Hematopoietic multipotent progenitor cell treated with erythropoietin and hydrocortisone succinate and interleukin-3 and kit ligand, for 4 days (in vitro differentiated cells): Measurements from ENCODE around the gene ADGRE2.
"Not testable (repeated sequence)": the region's sequence is repeated elsewhere in the genome, so short reads cannot be mapped to it uniquely, and the experiment has no call there.

Experiments used
- DNase-seq: peaks from one replicate; pipeline ENCODE4 v3.0.0-alpha.2; 2015

ADGRE2 gene

GRCh38 chr19:14778110-14778845 lies at the start of gene ADGRE2:
ADGRE2 (minus strand) TSS chr19:14778560; CDS start chr19:14776756, 1,804 bp downstream.
- DNase-seq: not testable (repeated sequence)

DNA sequence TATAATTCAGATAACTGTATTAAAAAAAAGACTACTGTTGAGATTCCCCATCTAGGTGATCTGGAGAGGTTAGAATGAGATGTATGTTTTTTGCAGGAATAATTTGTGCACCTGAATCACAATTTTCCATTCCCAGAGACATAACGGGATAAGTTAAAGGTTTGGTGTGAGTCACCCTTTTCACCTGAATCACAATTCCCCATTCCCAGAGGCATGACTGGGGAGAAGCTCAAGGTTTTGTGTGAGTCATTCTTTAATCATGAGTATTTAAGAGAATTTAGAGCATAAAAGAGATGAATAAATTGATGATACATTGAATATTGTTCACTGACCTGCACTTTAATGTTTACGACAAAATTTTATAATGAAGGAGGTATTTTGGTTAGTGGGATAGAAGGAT lies 47.6 kb upstream of the ADGRE2 start:
- no peak for DNase-seq

- peak; percentile 51 for DNase-seq
Observed at GRCh38 chr19:14821937-14822336, 43.6 kb upstream of the ADGRE2 start.

- no peak for DNase-seq
Observed at GRCh38 chr19:14818588-14818987, 40.2 kb upstream of the ADGRE2 start.

- DNase-seq: no peak
Observed at GRCh38 chr19:14817052-14817451, 38.7 kb upstream of the ADGRE2 start.

DNA sequence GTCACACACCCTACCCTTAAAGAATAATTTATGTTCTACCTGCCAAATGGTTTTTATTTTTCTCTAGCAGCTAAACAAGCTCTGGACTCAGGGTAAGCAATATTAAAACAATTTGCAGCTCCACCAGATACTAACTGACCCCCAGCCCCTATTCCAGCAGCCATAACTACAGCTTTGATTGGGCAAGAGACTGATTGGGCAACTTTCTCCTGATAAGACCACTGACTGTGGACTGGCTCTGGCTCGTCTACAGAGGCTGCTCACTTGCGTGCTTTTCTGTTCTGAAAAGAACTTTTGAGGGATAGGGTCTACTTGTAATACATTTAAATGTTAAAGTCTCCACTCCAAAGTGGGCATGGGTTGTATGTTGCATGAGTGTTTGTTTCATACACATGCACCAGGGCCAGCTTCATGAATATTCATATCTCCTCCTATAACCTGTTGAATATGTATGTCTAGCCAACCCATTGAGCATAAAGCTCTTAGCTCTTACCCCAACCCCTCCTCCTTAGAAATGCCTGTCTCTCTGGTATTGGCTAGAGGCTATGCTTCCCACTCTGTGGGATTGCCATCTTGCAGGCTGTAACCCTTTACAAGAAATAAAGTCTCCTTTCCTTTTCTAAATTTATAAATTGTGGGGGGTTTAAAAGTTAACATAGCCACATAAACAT lies 36.8 kb upstream of the ADGRE2 start:
- peak; percentile 29 for DNase-seq

- no peak for DNase-seq
Observed at GRCh38 chr19:14809272-14810057, 31.1 kb upstream of the ADGRE2 start.

DNA sequence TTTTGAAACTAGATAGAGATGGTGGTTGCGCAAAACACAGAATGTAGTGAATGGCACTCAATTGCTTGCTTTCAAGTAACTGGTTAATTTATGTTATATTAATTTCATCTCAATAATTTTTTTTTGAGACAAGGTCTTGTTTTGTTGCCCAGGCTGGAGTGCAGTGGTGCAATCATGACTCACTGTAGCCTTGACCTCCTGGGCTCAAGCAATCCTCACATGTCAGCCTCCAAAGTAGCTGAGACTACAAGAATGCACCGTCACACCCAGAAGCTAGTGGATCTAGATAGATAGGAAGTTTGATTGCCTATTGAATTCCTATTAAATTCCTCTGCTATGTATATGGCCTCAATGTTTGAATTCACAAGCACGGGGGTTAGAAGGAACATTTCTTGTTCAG lies 26.4 kb upstream of the ADGRE2 start:
- DNase-seq: no peak

DNA sequence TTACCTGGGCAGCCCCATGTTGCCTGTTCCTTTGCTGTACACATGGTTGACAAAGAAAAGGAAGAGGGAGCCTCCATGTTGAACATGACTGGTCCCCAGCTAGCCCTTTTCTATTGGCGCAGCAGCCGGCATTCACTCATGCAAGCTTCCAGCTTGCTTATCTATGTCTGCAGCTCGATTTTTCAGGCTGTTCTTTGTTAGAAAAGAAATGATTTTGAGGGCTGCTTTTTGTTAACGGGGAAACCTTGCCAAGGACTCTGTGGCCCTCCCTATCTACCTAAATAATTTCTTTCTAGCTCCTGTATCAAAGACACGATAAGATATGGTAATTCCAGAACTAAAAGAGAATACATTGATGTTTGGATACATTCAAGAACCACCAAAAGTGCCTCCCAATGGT lies 20.4 kb upstream of the ADGRE2 start:
- no peak for DNase-seq

DNA sequence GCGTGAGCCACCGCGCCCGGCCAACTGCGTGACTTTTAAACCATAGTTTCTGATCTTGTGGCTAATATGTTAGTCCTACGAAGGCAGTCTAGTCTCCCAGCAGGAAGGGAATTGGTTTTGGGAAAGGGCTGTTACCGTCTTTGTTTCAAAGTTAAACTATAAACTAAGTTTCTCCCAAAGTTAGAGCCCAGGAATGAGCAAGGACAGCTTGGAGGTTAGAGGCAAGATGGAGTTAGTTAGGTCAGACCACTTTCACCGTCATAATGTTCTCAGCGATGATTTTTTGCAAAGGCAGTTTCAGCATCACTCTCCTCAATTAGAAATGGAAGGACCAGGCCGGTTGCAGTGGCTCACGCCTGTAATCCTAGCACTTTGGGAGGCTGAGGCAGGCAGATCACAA lies 17.7 kb upstream of the ADGRE2 start:
- DNase-seq: no peak

- peak; percentile 75 for DNase-seq
Observed at GRCh38 chr19:14795078-14795721, 16.8 kb upstream of the ADGRE2 start.

DNA sequence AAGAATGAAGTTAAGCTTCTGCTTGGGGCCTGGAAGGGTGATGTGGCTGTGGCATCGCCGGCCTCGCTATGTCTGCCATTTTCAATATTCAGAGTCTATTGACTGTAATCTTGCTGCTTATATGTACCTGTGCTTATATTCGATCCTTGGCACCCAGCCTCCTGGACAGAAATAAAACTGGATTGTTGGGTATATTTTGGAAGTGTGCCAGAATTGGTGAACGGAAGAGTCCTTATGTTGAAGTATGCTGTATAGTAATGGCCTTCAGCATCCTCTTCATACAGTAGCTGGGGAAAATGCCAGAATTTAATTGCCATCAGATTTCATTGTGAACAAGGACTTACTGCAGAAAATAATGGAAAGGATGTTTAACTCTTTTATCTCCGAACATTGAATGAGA lies 13.9 kb upstream of the ADGRE2 start:
- not testable (repeated sequence) for DNase-seq

- DNase-seq: peak; percentile 66
Observed at GRCh38 chr19:14786421-14786851, 8.1 kb upstream of the ADGRE2 start.

DNA sequence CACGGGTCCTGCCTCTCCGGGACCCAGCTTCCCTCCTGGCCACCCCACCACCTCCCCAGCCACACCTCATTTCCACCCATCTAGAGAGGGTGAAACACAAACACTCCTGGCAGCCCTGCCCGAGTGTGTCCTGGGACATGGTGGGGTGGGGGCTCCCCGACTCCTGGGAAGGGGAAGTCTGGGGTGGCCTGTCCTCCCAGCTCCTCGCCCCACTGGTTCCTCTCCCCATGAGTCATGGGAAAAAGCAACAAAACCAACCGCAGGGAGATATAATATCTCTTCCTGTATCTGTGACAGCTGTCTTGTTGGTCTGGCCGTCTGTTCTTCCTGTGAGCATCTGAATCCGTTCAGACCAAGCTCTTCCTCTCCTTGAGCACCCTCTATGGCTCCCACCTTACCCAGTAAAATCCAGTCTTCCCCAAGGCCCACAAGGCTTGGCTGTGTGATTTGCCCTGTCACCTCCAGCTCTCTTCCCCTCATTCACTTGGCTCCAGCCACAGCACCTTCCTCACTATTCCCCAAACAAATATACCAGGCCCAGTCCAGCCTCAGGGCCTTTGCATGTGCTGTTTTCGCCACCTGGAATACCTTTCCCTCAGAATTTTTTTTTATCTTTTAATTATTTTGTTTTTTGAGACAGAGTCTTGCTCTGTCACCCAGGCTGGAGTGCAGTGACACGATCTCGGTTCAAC lies 6.9 kb upstream of the ADGRE2 start:
- peak; percentile 95 for DNase-seq

GRCh38 chr19:14784730-14785101 lies 6.4 kb upstream of the ADGRE2 start:
- peak; percentile 83 for DNase-seq

GRCh38 chr19:14783410-14783998 lies 5.1 kb upstream of the ADGRE2 start:
- DNase-seq: peak; percentile 92

GRCh38 chr19:14782626-14783409 lies 4.5 kb upstream of the ADGRE2 start:
- peak; percentile 70 for DNase-seq

DNA sequence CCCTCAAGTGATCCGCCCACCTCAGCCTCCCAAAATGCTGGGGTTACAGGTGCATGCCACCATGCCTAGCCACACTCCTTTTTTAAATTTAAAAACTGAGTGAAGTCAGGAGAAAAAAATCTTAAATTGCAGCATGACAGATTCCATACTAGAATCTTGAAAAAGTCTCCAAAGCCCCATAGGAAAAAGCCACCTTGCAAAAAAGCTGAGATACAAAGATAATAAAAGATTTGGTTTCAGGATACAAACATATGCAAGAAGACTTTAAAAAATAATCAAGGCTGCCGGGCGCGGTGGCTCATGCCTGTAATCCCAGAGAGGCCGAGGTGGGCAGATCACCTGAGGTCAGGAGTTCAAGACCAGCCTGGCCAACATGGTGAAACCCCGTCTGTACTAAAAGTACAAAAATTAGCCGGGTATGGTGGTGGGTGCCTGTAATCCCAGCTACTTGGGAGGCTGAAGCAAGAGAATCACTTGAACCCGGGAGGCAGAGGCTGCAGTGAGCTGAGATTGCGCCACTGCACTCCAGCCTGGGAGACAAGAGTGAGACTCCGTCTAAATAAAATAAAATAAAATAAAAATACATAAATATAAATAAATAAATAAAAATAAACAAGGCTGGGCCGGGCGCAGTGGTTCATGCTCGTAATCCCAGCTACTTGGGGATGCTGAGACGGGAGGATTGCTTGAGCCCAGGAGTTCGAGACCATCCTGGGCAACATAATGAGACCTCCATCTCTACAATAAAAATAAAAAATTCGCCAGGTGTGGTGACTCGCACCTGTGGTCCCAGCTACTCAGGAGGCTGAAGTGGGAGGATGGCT lies 3.6 kb upstream of the ADGRE2 start:
- DNase-seq: not testable (repeated sequence)

DNA sequence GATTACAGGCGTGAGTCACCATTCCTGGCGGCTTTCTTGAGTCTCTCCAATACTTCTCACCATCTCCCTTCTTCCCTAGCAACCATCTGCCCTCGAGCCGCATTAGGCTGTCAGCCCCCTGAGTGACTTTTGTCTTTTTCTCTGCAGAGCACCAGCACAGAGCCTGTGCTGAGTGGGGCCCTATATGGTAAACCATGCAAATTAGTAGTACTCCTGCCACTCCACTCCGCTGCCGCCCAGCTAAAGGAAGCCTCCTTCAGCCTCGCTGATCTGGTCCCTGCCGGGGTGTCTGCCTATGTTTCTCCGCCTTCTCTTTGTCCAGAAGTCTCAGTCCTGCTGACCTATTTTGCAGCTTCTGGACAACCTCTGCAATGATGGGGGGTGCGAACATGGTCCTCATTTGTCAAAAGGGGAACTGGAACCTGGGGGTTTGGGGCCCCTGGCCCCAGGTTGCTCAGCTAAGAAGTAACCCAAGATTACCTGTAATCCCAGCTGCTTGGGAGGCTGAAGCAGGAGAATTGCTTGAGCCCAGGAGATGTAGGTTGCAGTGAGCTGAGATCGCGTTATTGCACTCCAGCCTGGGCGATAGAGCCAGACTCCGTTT lies 2.4 kb upstream of the ADGRE2 start:
- DNase-seq: not testable (repeated sequence)

DNA sequence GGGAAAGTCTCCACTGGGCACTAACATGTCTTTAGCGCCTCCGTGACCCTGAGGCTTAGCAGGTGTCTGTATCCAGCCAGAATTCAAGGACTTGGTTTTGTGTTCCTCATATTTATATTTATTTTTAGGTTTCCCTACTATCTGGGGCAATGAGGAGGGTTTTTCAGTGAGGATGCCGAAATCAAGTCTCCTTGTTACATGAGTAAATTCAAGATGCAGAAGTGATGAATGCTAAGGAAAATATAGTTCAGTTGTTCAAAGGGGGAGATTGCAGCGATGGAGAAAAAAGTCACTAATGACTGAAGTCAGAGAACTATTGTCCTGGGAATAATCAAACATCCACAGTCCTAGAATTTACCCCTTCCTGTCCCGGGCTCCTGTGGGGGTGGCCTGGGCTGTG lies 791 bp upstream of the ADGRE2 start:
- DNase-seq: no peak
